ENCODE measurements around the gene SLC7A4.

- TF ChIP-seq CTCF (conservative IDR thresholded peaks at IDR 0.05; ENCODE audit: low read length), result no peak
- no peak for TF ChIP-seq EZH2phosphoT487 (IDR thresholded peaks at IDR 0.05; ENCODE audit: borderline replicate concordance, low read depth, low read length)
These were observed 34.9 kb upstream of the SLC7A4 start for GRCh38 chr22:21067075-21067900.

Data from OCI-LY7 (cell line).